Breast epithelium (tissue), 4 donors: ENCODE results near the gene KRT15. TPM values are rescaled to one million over a fixed set of nuclear protein-coding genes. Genes with fewer than 3 reads are reported as not detected.

Experiments
- DNase-seq, 2 donors: peaks; one replicate each; pipeline ENCODE4 v3.0.0-alpha.2; 2019; ENCODE audit warnings: low spot score in 2 of 2
- H3K27ac ChIP-seq, 2 donors: fragments of 200-600 bp; sonication (generic) in 1 of 2; one replicate each; pipeline ENCODE4 v1.5.1; 2016 to 2019; ENCODE audit warnings: mild to moderate bottlenecking in 1 of 2
- H3K27me3 ChIP-seq, 2 donors: fragments of 200-600 bp; sonication (generic) in 1 of 2; one replicate each; pipeline versions ENCODE4 v1.5.1 to v1.6.0; 2017 to 2019; ENCODE audit warnings: control low read depth in 1 of 2, mild to moderate bottlenecking in 1 of 2
- H3K36me3 ChIP-seq: fragments of 200-600 bp; one replicate; pipeline ENCODE4 v1.5.1; 2019
- H3K4me1 ChIP-seq, 2 donors: fragments of 200-600 bp; sonication (generic); one replicate each; pipeline ENCODE4 v1.5.1; 2016 to 2019; ENCODE audit warnings: control low read depth in 1 of 2
- H3K4me3 ChIP-seq, 3 donors: fragments of 200-600 bp; sonication (generic); 1 replicate in 2 of 3; 2 replicates in 1 of 3; pipeline ENCODE4 v1.5.1; 2016 to 2019; ENCODE audit warnings: mild to moderate bottlenecking in 3 of 3, moderate library complexity in 2 of 3
- H3K9me3 ChIP-seq, 2 donors: fragments of 200-600 bp; sonication (generic) in 1 of 2; one replicate each; pipeline ENCODE4 v1.5.1; 2016 to 2019; ENCODE audit warnings: control low read depth in 1 of 2
- POLR2A ChIP-seq: fragments of 450-650 bp; IDR thresholded peaks from one replicate; pipeline ENCODE4 v1.6.1; 2016; ENCODE audit warnings: antibody characterized with exemption, mild to moderate bottlenecking, moderate library complexity
- POLR2AphosphoS5 ChIP-seq, 3 donors: sonication (generic); formaldehyde crosslinking; IDR thresholded peaks; one replicate each; pipeline ENCODE4 v1.6.1; 2017; ENCODE audit warnings: antibody characterized with exemption in 3 of 3
- intact Hi-C: fragments of 100-400 bp; cut with DNase I; formaldehyde crosslinking; loops from one replicate; pipeline ENCODE4 v1.15.1; 2023; ENCODE audit warnings: low total_unique reads
- total RNA-seq, 3 donors: library from RNA; depleted of rRNA; stranded (reverse); fragments of >200 nt; gene quantifications; one replicate each; pipeline ENCODE4 v1.1.0, GENCODE V29; 2016
- TF ChIP-seq, protein P1 (sequence below), 3 donors: fragments of 450-650 bp; IDR thresholded peaks; one replicate each; pipeline ENCODE4 v1.5.1; 2016 to 2017; ENCODE audit warnings: antibody characterized with exemption in 3 of 3, mild to moderate bottlenecking in 3 of 3, moderate library complexity in 3 of 3

KRT15 gene
- total RNA-seq, 3 donors from 2014 or later, result 0.80 to 2,244 (median 331) TPM

GRCh38 chr17:41553176-41553575 is 34.5 kb upstream of the KRT15 start:
- no peak for TF ChIP-seq POLR2A
- TF ChIP-seq, protein P1, sequence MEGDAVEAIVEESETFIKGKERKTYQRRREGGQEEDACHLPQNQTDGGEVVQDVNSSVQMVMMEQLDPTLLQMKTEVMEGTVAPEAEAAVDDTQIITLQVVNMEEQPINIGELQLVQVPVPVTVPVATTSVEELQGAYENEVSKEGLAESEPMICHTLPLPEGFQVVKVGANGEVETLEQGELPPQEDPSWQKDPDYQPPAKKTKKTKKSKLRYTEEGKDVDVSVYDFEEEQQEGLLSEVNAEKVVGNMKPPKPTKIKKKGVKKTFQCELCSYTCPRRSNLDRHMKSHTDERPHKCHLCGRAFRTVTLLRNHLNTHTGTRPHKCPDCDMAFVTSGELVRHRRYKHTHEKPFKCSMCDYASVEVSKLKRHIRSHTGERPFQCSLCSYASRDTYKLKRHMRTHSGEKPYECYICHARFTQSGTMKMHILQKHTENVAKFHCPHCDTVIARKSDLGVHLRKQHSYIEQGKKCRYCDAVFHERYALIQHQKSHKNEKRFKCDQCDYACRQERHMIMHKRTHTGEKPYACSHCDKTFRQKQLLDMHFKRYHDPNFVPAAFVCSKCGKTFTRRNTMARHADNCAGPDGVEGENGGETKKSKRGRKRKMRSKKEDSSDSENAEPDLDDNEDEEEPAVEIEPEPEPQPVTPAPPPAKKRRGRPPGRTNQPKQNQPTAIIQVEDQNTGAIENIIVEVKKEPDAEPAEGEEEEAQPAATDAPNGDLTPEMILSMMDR (IDR thresholded peaks at IDR 0.05), result no peak
- no peak for TF ChIP-seq POLR2AphosphoS5 (IDR thresholded peaks at IDR 0.05)
- intact Hi-C loops, result loop anchor here (10.0 kb wide), 1 partner anchor 82 kb away; no protein-coding TSS in a partner anchor

DNA sequence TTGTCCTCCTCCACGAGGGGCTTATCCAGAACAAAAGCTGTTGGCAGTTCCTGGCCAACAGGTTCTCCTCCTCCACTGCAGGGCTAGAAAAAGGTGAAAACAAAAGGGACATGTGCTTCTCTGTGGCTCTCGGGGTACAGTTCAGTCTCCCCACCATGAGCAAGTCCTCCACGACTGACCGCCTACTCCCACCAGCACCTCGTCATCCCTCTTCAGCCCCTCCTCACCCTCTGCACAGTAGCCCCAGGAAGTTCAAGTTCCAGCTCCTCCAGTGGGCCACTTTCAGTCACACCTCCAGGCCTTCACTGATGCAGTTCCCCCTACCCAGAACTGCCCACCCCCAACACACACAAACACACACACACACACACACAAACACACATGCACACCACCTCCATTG is 33.8 kb upstream of the KRT15 start:
- no peak overlapping the region for H3K27ac ChIP-seq
- no peaks in the 10 kb centered on the region for H3K36me3 ChIP-seq
- TF ChIP-seq, protein P1 (IDR thresholded peaks at IDR 0.05), result no peak
- TF ChIP-seq POLR2AphosphoS5 (IDR thresholded peaks at IDR 0.05) (no peak), POLR2A (no peak)
- intact Hi-C loops, result loop anchor here (10.0 kb wide), 1 partner anchor 82 kb away; no protein-coding TSS in a partner anchor
- no peak for DNase-seq
- peaks cover 12% of the 10 kb centered on the region in 2 donors for H3K4me1 ChIP-seq
- H3K9me3 ChIP-seq, result no peaks in the 10 kb centered on the region
- no peaks in the 10 kb centered on the region for H3K27me3 ChIP-seq
- no peak overlapping the region for H3K4me3 ChIP-seq

More at GRCh38 chr17:41553176-41553575, 34.5 kb upstream of the KRT15 start:
- H3K27me3 ChIP-seq, result no peaks in the 10 kb centered on the region
- H3K4me3 ChIP-seq, result no peak overlapping the region
- H3K27ac ChIP-seq, result no peak overlapping the region
- no peaks in the 10 kb centered on the region for H3K9me3 ChIP-seq
- H3K4me1 ChIP-seq, result peaks cover 10 to 11% of the 10 kb centered on the region in 2 donors
- H3K36me3 ChIP-seq, result no peaks in the 10 kb centered on the region
- DNase-seq, result no peak

GRCh38 chr17:41551365-41551764 is 32.7 kb upstream of the KRT15 start:
- H3K27me3 ChIP-seq, result no peaks in the 10 kb centered on the region
- H3K27ac ChIP-seq, result no peak overlapping the region
- intact Hi-C loops, result loop anchor here (10.0 kb wide), 1 partner anchor 83 kb away; no protein-coding TSS in a partner anchor
- TF ChIP-seq POLR2A (no peak), POLR2AphosphoS5 (IDR thresholded peaks at IDR 0.05) (no peak)
- TF ChIP-seq, protein P1 (IDR thresholded peaks at IDR 0.05), result no peak
- DNase-seq, result no peak
- no peaks in the 10 kb centered on the region for H3K9me3 ChIP-seq
- peaks cover 12% of the 10 kb centered on the region in 2 donors for H3K4me1 ChIP-seq
- H3K36me3 ChIP-seq, result no peaks in the 10 kb centered on the region
- no peak overlapping the region for H3K4me3 ChIP-seq

DNA sequence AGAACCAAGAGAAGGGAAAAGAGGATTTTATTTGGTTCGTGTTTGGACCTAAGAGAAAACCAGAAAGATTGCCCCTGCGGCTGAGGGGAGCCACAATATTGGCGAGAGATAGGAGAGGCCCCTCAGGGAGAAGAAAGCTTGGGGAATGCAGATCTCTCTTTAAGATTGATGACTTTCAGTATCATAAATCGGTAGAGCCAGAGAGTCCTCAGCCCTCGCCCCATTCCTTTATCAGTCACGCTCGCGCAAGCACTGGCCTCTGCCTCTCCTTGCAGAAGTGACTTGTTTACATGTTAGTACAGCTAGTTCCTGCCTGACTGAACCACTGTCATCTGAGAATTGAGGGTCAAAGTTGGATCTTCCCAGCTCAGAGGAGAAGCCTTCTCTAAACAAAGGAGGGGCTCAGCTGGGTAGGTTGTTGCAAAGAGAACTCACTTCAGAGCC is 30.9 kb upstream of the KRT15 start:
- Histone ChIP-seq H3K4me3 (no peak overlapping the region), H3K36me3 (no peaks in the 10 kb centered on the region), H3K27me3 (no peaks in the 10 kb centered on the region), H3K9me3 (no peaks in the 10 kb centered on the region), H3K4me1 (peaks cover 12% of the 10 kb centered on the region in 2 donors), H3K27ac (peak overlapping the region; percentile 78 to 94)
- no peak for TF ChIP-seq POLR2A
- TF ChIP-seq, protein P1 (IDR thresholded peaks at IDR 0.05), result no peak
- no peak for TF ChIP-seq POLR2AphosphoS5 (IDR thresholded peaks at IDR 0.05)
- intact Hi-C loops, result loop anchor here (10.0 kb wide), 2 partner anchors 85 to 105 kb away; no protein-coding TSS in a partner anchor
- DNase-seq, result no peak

GRCh38 chr17:41548844-41549595 is 30.3 kb upstream of the KRT15 start:
- Histone ChIP-seq H3K4me3 (peak overlapping the region; percentile 10 to 60 (median 40)), H3K9me3 (no peaks in the 10 kb centered on the region), H3K27ac (peak overlapping the region; percentile 78 to 94), H3K4me1 (peaks cover 12% of the 10 kb centered on the region in 2 donors), H3K27me3 (no peaks in the 10 kb centered on the region), H3K36me3 (no peaks in the 10 kb centered on the region)
- TF ChIP-seq, protein P1 (IDR thresholded peaks at IDR 0.05), result peak; percentile 82 to 95 (median 85)
- TF ChIP-seq POLR2A, result no peak
- peak in 2 of 3 donors; percentile 8 to 64 for TF ChIP-seq POLR2AphosphoS5 (IDR thresholded peaks at IDR 0.05)
- DNase-seq, result peak; percentile 88 to 93
- intact Hi-C loops, result loop anchor here (10.0 kb wide), 1 partner anchor 106 kb away; no protein-coding TSS in a partner anchor
